GM12872 (cell line): Measurements from ENCODE around the gene WASL.

Experiments
- TF ChIP-seq, protein P1 (sequence below): IDR thresholded peaks from 3 replicates; pipeline ENCODE4 v1.5.1; 2011; ENCODE audit warnings: low read depth, mild to moderate bottlenecking, low read length, moderate library complexity; ENCODE audit not compliant: insufficient read depth

Gene WASL

DNA sequence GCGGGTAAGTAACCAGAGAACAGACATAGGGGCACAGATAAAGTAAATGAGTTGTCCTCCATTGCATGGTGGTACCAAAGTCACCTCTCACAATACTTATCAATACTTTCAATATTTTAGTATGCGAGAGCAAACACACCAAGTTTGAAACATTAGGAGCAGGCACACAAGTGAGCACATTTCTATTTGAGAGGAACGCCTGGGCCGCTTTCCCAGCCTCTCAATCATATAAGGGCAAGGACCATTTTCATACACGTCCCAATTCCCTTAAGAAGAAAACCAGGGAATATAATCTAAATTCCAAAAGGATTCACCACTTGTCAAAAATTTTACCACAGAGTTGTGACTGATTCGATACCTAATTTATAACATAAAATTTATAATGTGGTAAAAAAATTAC, 85.6 kb downstream of the WASL start:
- TF ChIP-seq, protein P1, sequence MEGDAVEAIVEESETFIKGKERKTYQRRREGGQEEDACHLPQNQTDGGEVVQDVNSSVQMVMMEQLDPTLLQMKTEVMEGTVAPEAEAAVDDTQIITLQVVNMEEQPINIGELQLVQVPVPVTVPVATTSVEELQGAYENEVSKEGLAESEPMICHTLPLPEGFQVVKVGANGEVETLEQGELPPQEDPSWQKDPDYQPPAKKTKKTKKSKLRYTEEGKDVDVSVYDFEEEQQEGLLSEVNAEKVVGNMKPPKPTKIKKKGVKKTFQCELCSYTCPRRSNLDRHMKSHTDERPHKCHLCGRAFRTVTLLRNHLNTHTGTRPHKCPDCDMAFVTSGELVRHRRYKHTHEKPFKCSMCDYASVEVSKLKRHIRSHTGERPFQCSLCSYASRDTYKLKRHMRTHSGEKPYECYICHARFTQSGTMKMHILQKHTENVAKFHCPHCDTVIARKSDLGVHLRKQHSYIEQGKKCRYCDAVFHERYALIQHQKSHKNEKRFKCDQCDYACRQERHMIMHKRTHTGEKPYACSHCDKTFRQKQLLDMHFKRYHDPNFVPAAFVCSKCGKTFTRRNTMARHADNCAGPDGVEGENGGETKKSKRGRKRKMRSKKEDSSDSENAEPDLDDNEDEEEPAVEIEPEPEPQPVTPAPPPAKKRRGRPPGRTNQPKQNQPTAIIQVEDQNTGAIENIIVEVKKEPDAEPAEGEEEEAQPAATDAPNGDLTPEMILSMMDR: no peak

DNA sequence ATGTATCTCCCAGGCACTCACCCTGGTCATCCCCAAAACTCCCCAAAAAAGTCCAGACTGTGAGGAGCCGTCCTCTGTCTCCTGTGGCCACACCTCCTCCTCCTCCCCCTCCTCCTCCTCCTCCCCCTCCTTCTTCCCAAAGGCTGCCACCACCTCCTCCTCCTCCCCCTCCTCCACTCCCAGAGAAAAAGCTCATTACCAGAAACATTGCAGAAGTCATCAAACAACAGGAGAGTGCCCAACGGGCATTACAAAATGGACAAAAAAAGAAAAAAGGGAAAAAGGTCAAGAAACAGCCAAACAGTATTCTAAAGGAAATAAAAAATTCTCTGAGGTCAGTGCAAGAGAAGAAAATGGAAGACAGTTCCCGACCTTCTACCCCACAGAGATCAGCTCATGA, 86.0 kb downstream of the WASL start:
- TF ChIP-seq, protein P1: no peak

DNA sequence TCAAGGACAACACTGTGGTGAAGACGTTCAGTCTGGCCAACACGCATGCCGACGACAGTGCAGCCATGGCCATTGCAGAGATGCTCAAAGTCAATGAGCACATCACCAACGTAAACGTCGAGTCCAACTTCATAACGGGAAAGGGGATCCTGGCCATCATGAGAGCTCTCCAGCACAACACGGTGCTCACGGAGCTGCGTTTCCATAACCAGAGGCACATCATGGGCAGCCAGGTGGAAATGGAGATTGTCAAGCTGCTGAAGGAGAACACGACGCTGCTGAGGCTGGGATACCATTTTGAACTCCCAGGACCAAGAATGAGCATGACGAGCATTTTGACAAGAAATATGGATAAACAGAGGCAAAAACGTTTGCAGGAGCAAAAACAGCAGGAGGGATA, 86.5 kb downstream of the WASL start:
- TF ChIP-seq, protein P1: no peak

DNA sequence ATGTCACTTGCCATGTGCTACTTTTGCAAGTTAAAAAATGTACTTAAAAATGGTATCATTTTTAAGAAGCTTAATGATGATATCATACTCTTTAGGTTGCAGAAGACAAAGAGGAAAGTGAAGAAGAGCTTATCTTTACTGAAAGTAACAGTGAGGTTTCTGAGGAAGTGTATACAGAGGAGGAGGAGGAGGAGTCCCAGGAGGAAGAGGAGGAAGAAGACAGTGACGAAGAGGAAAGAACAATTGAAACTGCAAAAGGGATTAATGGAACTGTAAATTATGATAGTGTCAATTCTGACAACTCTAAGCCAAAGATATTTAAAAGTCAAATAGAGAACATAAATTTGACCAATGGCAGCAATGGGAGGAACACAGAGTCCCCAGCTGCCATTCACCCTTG, 87.0 kb downstream of the WASL start:
- TF ChIP-seq, protein P1: no peak

DNA sequence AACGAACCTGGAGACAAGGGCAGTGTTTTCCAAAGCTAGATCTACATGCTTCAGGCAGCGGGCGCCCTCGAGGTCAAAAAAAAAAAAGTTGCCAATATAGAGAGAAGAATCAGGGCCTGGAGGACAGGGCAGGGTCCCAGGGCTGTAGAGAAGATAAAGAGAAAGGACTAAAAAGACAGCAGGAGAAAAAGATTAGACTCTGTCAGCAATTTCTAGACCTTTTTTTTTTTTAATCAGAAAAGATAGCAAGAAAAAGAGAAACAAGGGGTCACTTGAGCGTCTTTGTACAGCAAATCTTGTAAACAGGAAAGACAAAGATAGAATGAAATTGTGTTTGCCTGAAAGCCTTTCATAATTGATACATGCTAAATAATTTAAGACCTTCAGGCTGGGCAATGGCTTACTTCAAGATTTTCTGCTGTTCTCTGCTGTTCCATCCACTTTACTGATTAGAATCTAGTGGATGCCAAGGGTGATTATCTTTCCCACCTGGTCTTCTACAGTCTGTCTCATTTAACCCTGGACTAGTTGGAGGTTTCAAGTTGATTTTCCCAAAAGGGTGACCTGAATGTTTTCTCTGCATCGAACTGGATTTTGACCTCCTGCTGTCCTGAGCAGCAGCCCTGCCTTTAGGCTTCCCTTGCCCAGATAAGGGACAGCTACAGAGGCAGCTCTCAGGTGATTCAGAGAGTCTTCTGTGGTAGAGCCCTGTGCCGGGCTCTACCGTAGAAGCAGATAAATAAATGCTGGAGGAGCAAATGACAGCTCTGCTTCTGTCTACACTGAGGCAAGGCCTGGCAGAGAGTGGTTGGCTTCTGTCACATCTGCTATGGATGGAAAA, 88.1 kb downstream of the WASL start:
- TF ChIP-seq, protein P1: no peak

DNA sequence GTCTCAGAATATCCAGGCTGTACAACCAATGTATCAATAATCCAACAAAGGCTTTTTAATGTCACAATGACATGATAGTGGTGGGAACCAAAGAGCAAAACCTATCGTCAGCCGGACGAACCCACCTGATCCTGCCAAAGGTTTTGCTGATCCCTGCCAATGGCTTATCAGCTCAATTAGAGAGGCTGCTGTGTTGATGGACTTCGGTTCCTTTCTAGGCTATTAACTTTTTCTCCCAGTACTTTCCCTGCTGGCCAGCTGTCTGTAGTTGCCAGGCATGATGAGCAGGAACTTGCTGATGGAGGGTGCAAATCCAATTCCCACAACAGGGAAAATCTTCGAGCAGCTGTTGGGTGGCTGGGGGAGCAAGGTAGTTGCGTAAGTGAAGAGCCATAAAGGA, 90.8 kb downstream of the WASL start:
- TF ChIP-seq, protein P1: no peak

DNA sequence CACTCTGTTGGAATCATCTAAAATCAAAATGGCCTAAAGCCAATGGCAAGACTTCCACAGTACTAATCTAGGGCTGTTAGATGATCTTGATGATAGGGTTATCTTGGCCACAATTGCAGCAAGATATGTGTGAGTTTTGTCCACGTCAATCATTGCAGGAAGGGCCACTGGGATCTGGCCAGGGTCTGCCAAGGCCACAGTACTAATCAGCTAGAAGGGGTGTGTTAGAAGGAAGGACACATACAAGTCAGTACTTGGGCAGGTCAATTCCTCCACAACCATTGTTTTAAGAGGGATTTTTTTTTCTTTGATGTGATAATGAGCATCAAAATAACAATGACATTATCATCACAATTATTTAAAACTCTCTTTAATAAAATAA, 91.5 kb downstream of the WASL start:
- TF ChIP-seq, protein P1: no peak
